Nephron progenitor cell (in vitro differentiated cells): ENCODE results near the gene GLP1R.

Source experiments
- DNase-seq: peaks from one replicate; pipeline ENCODE4 v3.0.0; 2021
- H3K27ac Mint-ChIP-seq: 2 replicates; pipeline ENCODE4 v1.8.0; 2021; ENCODE audit warnings: mild to moderate bottlenecking, moderate library complexity, mixed read lengths
- H3K27me3 Mint-ChIP-seq: 2 replicates; pipeline ENCODE4 v1.8.0; 2021; ENCODE audit warnings: mild to moderate bottlenecking, low read depth, mixed read lengths; ENCODE audit not compliant: poor library complexity
- H3K36me3 Mint-ChIP-seq: 2 replicates; pipeline ENCODE4 v1.8.0; 2021; ENCODE audit warnings: low read depth, mixed read lengths
- H3K4me1 Mint-ChIP-seq: 2 replicates; pipeline ENCODE4 v1.8.0; 2021; ENCODE audit warnings: mixed read lengths
- H3K4me3 Mint-ChIP-seq: 2 replicates; pipeline ENCODE4 v1.8.0; 2021; ENCODE audit warnings: mild to moderate bottlenecking, moderate library complexity, mixed read lengths
- H3K9me3 Mint-ChIP-seq: 2 replicates; pipeline ENCODE4 v1.8.0; 2021; ENCODE audit warnings: mild to moderate bottlenecking, moderate library complexity, mixed read lengths
- TF ChIP-seq, protein P1 (sequence below): fragments of 200-600 bp; sonication (generic); IDR thresholded peaks from 2 replicates; pipeline ENCODE4 v1.5.0; 2021; ENCODE audit warnings: antibody characterized with exemption

The GLP1R gene

DNA sequence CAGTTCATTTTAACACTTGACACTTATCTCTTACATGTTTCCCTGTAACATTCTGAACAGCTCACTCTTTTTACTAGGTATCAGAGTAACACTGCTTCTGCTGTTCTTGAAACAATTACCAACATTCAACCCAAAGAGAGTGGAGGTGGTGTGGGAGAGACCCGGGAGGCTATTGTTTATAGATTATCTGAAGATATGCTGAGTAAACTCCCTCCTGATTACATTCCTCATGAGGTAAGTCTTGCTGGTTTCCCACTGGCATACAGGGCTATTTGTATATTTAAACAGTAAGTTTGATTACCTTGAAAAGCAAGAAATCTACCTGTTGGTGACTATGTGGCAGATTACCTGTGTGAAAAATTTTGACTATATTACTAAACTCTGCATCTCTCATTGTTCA lies 39.8 kb upstream of the GLP1R start:
- peaks cover 34% of the 10 kb centered on the region for H3K27me3 Mint-ChIP-seq
- no peak for DNase-seq
- no peaks in the 10 kb centered on the region for H3K9me3 Mint-ChIP-seq
- TF ChIP-seq, protein P1, sequence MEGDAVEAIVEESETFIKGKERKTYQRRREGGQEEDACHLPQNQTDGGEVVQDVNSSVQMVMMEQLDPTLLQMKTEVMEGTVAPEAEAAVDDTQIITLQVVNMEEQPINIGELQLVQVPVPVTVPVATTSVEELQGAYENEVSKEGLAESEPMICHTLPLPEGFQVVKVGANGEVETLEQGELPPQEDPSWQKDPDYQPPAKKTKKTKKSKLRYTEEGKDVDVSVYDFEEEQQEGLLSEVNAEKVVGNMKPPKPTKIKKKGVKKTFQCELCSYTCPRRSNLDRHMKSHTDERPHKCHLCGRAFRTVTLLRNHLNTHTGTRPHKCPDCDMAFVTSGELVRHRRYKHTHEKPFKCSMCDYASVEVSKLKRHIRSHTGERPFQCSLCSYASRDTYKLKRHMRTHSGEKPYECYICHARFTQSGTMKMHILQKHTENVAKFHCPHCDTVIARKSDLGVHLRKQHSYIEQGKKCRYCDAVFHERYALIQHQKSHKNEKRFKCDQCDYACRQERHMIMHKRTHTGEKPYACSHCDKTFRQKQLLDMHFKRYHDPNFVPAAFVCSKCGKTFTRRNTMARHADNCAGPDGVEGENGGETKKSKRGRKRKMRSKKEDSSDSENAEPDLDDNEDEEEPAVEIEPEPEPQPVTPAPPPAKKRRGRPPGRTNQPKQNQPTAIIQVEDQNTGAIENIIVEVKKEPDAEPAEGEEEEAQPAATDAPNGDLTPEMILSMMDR: no peak
- no peaks in the 10 kb centered on the region for H3K4me1 Mint-ChIP-seq
- no peak overlapping the region for H3K4me3 Mint-ChIP-seq
- H3K27ac Mint-ChIP-seq: no peak overlapping the region
- no peaks in the 10 kb centered on the region for H3K36me3 Mint-ChIP-seq

DNA sequence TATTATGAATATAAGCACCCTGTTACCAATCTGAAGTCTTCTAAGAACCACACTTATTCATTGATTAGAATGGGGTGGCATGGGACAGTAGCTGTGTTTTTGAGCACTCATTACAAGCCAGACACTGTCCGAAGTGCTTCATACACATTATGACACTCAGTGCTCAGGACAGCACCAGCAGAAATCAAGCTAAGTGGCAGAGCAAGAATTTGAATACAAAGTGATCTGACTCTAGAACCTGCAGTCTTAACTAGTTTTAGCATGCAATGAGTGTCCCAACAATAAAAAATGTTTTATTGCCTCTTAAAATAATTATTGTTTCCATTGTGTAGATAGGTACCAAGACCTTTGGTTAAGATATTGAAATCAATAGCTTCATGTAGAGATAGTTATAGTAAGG lies 39.1 kb upstream of the GLP1R start:
- H3K36me3 Mint-ChIP-seq: no peaks in the 10 kb centered on the region
- no peak overlapping the region for H3K27ac Mint-ChIP-seq
- peaks cover 39% of the 10 kb centered on the region for H3K27me3 Mint-ChIP-seq
- no peak overlapping the region for H3K4me3 Mint-ChIP-seq
- TF ChIP-seq, protein P1: no peak
- no peak for DNase-seq
- no peaks in the 10 kb centered on the region for H3K9me3 Mint-ChIP-seq
- no peaks in the 10 kb centered on the region for H3K4me1 Mint-ChIP-seq

DNA sequence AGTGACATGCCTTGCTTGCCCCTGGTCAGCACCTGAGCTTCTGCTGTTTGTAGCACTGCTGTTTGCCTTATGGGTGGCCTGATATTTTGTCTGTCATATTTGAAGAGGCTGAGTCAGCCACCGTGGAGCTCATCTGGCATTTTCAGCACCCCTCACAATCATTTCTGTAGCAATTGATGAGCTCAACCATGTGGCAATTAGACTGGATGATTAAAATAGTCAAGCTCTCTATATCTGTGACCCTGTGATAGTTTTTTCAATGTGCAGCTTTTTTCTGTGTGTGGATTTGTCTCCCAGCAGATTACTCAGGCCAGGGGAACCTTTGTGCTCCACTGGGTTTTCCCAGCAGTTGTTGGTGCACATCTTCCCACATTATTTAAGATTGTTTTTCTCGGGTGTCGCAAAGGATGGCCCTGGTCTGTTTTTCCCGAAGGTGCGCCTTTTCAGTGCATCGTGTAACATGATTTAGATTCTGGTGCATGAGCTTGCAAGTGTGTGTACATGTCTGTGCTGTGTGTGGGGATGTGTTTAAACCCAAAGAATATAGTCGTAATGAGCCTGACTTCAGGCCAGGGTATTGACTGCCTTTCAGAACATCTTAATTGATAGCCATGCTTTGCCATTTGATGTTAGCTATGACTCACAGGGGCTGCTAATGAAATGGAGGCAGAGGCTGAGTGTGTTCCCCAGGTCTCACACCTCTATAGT lies 31.6 kb upstream of the GLP1R start:
- no peak for DNase-seq
- Mint-ChIP-seq H3K4me3 (no peak overlapping the region), H3K27ac (no peak overlapping the region), H3K36me3 (no peaks in the 10 kb centered on the region), H3K9me3 (no peaks in the 10 kb centered on the region), H3K4me1 (peaks cover 9% of the 10 kb centered on the region), H3K27me3 (peaks cover 21% of the 10 kb centered on the region)
- TF ChIP-seq, protein P1: no peak

DNA sequence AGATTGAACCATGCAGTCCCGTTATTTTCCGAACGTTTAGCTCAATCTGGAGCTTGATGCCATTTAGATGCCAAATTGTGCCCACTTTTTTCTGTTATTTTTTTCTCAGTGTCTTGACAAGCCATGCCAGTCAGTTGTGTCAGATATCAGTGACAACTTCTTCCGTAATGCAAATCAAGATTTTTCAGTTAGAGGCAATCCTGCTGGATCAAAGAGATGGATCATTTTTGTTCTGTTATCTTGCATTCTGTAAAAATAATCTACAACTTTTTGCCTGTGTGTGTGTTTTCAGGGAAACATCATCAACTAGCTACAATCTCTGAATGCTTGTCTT lies 31.1 kb upstream of the GLP1R start:
- Mint-ChIP-seq H3K9me3 (no peaks in the 10 kb centered on the region), H3K27me3 (peaks cover 19% of the 10 kb centered on the region), H3K4me3 (no peak overlapping the region), H3K36me3 (no peaks in the 10 kb centered on the region), H3K27ac (no peak overlapping the region), H3K4me1 (peaks cover 9% of the 10 kb centered on the region)
- DNase-seq: no peak
- TF ChIP-seq, protein P1: no peak

DNA sequence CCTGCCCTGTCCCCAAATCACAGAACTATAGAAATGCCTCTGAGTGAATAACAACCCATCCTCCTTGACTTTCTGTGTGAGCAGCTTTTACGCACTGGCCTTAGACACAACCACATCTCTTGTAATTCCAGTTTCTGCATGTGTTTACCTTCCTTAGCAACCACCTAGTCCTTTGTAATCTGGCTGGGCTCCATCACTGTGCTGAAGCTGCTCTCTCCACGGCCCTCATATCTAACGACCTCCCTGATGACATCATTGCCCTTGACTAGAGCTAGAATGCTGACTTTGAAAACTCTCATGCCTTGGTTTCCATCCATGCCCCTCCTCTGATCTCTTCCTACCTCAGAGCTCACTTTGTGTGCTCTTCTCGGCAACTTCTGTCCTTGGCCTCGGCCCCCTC lies 30.5 kb upstream of the GLP1R start:
- H3K27ac Mint-ChIP-seq: no peak overlapping the region

DNA sequence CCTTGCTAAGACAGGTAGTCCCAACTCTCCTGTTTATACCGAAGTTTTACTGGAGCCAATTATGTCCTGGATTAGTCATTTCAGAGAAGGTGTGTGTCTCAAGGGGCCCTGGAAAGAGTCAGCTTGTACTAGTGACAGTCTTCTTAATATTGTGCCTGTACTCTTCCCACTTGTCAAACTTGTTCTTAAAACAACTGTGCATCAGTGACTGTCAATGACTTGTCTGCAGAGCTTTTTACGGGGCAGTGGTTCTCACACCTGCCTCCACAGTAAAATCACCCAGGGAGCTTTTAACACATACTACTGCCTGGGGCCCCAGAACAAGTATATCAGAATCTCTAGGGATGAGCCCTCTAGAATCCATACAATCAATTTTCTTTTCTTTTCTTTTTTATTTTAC lies 28.4 kb upstream of the GLP1R start:
- no peak overlapping the region for H3K27ac Mint-ChIP-seq
- H3K9me3 Mint-ChIP-seq: no peaks in the 10 kb centered on the region

More for the DNA sequence above, 30.5 kb upstream of the GLP1R start:
- TF ChIP-seq, protein P1: no peak
- Mint-ChIP-seq H3K4me3 (no peak overlapping the region), H3K9me3 (no peaks in the 10 kb centered on the region), H3K4me1 (peaks cover 9% of the 10 kb centered on the region), H3K27me3 (peaks cover 14% of the 10 kb centered on the region), H3K36me3 (no peaks in the 10 kb centered on the region)
- DNase-seq: no peak

More for the DNA sequence above, 28.4 kb upstream of the GLP1R start:
- H3K4me3 Mint-ChIP-seq: no peak overlapping the region
- no peaks in the 10 kb centered on the region for H3K36me3 Mint-ChIP-seq
- TF ChIP-seq, protein P1: no peak
- H3K4me1 Mint-ChIP-seq: peaks cover 13% of the 10 kb centered on the region
- DNase-seq: no peak
- peaks cover 12% of the 10 kb centered on the region for H3K27me3 Mint-ChIP-seq
